H1 (cell line): ENCODE data around the gene IPO11. TPM values are rescaled to one million over a fixed set of nuclear protein-coding genes. Genes with fewer than 3 reads are reported as not detected.

Experiments used
- RBBP5 ChIP-seq: IDR thresholded peaks from 2 replicates; pipeline ENCODE4 v1.7.1; 2012; ENCODE audit warnings: low read depth, mild to moderate bottlenecking, inconsistent platforms, low read length, moderate library complexity, borderline replicate concordance
- SUZ12 ChIP-seq: fragments of 200-600 bp; sonication (generic); IDR thresholded peaks from 2 replicates; pipeline ENCODE4 v1.6.1; 2012; ENCODE audit warnings: mild to moderate bottlenecking, inconsistent platforms, low read length, moderate library complexity, mixed read lengths
- polyA plus RNA-seq, 7 experiments: library from polyadenylated mRNA; depleted of rRNA in 3 of 7; stranded (reverse) in 5 of 7; unstranded in 2 of 7; fragments of >200 nt in 5 of 7; fragments of 200-250 nt in 2 of 7; gene quantifications; 1 replicate in 5 of 7; 2 replicates in 1 of 7; 4 replicates in 1 of 7; pipeline versions ENCODE4 v1.2.1 to v1.2.3, GENCODE V29; 2011 to 2013; ENCODE audit warnings: missing spikeins in 2 of 7, mixed read lengths in 2 of 7
- total RNA-seq: library from RNA; stranded (reverse); fragmentation: NEBNext Ultra II Directional; extraction: Animal tissue kit (Norgen Biotek cat#: 25700); gene quantifications from 2 replicates; pipeline ENCODE4 v1.2.1, GENCODE V29; 2021
- TF ChIP-seq, protein P1 (sequence below): IDR thresholded peaks from 2 replicates; pipeline ENCODE4 v1.6.1; 2012; ENCODE audit warnings: low read length, inconsistent platforms

IPO11 gene
- total and polyA plus RNA-seq, 2 of the 8 experiments (the other 6 are each of a cell fraction or from before 2014, with no cell fraction given), result 23.6 to 64.4 TPM

DNA sequence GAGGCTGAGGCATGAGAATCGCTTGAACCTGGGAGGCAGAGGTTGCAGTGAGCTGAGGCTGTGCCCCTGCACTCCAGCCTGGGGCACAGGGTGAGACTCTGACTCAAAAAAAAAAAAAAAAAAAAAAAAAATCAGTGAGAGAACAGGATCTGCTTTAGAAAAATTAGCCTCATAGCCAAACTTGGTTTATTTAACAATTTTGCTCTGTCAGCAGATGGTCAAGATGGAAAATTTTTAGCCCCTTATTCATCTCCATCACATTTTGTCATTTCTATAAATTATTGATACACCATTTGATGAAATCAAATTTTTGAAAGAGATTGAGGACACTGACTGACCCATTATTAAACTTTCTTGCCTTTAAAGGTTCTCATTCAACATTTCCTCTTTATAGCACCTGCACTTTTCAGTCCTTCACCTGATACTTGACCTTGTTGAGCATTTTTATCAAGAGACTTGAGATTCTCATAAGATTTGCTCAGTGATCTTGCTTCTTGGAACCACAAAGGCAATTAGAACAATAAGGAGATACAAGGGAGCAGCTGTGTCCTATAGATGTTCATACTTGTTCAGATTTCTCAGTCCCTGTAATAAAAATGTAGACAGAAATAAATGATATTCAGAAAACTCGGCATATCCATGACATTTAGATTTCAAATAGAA, 204.2 kb downstream of the IPO11 start (continued):
- TF ChIP-seq, protein P1, sequence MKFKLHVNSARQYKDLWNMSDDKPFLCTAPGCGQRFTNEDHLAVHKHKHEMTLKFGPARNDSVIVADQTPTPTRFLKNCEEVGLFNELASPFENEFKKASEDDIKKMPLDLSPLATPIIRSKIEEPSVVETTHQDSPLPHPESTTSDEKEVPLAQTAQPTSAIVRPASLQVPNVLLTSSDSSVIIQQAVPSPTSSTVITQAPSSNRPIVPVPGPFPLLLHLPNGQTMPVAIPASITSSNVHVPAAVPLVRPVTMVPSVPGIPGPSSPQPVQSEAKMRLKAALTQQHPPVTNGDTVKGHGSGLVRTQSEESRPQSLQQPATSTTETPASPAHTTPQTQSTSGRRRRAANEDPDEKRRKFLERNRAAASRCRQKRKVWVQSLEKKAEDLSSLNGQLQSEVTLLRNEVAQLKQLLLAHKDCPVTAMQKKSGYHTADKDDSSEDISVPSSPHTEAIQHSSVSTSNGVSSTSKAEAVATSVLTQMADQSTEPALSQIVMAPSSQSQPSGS, result no peak
- TF ChIP-seq RBBP5, result no peak
- TF ChIP-seq SUZ12, result no peak
